ENCODE measurements around the gene SLC35E3.

The SLC35E3 gene

DNA sequence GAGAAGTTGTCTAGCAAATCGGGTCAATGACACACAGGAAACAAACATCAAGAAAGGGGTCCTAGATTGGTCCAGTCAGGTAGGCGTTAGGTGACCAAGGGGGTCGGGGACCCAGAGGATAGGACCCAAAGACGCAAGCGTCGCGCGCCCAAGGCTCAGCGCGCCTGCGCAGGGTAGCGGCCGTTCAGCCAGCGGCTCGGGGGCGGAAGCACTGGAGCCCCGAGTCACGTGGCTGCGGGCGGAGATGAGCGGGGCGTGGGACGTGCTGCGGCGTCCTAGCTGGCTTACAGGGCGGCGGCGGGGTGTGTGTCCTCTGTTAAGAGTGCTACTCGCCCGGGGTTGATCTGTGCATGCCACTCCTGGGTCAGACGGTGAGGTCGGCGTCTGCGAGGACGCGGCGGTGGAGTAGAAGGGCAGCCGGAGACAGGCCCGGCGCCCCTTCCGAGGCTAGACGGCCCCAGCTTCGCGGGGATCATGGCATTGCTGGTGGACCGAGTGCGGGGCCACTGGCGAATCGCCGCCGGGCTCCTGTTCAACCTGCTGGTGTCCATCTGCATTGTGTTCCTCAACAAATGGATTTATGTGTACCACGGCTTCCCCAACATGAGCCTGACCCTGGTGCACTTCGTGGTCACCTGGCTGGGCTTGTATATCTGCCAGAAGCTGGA is at the start of gene SLC35E3:
Gene SLC35E3, plus strand, starts transcription at position 273 of the 668 bp plus-strand sequence. Its CDS starts 202 bp downstream, at position 475.
- DNase-seq = peak; percentile 95

- no peak for DNase-seq
These were observed 46.5 kb upstream of the SLC35E3 start for GRCh38 chr12:68699486-68699885.

DNA sequence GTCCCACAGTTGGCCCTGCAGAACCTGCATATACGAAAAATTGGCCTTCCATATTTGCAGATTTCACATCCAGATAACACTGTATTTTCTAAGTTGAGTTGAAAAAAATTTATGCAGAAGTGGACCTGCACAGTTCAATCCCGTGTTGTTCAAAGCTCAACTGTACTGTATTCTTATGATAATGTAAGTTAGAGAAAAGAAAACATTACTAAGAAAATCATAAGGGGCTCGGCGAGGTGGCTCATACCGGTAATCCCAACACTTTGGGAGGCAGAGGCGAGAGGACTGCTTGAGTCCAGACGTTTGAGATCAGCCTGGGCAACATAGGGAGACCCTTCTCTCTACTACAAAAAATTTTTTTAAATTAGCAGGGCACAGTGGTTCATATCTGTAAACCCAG is 18.2 kb upstream of the SLC35E3 start:
- no peak for DNase-seq

- no peak for DNase-seq
These were observed 12.3 kb upstream of the SLC35E3 start for GRCh38 chr12:68733661-68734071.

DNA sequence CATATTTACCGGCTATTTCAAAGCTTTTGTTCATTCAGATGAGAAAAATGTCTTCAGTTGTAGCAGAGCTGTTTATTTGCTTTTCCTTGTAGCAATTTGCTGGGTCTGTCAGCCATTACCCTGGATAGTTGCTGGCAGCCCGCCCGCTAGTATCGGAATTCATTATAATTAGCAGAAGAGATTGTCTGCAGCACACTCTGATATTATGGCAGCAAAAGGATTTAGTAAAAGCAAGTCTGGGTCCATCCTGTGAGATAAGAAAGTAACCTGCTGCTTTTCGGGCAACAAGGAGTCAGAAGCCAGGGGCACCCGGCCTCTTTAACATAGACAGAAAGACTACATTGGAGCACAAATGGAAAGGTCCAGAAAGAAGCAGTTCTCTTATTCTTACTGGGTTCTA is 6.1 kb upstream of the SLC35E3 start:
- DNase-seq = peak; percentile 2

DNA sequence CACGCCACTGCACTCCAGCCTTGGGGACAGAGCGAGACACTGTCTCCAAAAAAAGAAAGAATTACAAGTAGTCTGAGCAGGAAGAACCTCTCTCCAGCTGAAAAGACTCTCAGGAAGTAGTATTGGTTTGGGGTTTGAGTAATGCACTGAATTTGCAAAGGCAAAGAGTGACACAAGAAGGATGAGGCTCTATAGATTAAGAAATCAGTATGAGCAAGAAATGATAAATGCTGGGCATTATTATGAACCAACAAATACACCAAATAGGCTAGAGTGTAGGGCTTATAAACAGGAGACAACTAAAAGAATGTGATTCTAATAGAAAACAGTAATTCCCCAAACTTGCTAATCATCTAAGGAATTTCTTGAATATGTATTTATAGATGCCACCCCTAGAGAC is 2.6 kb upstream of the SLC35E3 start:
- DNase-seq = no peak

- DNase-seq = no peak
These were observed 536 bp upstream of the SLC35E3 start for GRCh38 chr12:68745376-68745903.

DNA sequence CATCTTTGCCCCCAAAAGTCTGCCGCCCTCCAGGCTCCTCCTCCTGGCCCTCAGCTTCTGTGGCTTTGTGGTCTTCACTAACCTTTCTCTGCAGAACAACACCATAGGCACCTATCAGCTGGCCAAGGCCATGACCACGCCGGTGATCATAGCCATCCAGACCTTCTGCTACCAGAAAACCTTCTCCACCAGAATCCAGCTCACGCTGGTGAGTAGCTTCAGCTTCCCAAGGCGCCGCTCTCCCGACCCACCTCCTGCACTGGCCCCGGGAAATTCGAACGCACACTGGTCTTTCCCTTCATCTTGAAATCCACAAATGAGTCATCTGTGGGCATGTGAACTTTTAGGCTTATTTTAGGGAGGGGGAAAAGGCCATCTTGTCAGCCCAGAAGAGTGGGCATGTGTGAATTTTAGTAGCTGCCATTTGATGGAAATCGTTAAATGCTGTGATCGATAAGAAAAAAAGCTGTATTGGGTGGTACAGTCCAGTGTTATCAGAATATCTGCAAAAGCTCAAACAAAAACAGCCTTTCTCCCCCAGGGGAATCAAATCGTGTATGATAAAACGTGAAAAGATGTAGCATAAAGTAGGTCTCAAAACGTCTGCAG is 700 bp downstream of the SLC35E3 start:
- peak; percentile 13 for DNase-seq

DNA sequence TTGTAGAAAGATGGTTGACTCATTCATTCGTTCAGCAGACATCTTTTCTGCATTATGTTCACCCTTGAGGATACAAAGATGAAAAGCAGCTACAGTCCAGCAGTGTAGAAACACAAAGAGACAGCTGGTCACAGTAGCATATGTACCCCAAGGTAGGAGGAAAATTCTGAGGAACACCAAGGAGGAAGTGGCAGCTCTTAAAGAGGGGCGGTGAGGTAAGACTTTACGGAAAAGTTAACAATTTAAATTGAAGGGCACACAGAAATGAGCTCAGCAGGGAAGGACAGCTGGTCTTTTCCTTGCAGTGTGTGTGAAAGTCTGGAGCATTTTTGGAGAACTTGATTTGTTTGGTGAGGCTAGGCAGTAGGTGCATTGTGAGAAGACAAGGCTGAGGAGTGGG is 3.5 kb downstream of the SLC35E3 start:
- DNase-seq = no peak

- no peak for DNase-seq
These were observed 3.9 kb downstream of the SLC35E3 start for GRCh38 chr12:68749861-68750260.

DNA sequence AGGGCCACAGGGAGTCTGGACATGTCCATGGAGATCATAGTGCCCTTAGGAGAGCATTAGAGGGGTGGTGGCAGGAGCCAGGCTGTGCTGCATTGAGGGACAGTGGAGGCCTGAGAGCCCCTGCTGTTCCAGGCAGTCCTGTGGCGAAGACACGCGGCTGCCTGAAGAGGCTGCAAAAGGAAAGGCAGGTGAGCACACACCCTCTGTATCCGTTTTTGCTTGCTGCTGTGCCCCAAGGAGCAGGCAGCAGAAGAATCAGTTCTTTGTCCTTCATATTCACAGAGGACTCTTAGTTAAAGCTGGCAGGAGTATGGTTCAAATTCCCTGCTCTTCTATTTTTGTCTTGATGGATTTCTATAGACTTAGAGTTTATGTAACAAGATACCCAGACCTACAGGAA is 4.5 kb downstream of the SLC35E3 start:
- DNase-seq = no peak

- no peak for DNase-seq
These were observed 9.7 kb downstream of the SLC35E3 start for GRCh38 chr12:68755536-68756243.

DNA sequence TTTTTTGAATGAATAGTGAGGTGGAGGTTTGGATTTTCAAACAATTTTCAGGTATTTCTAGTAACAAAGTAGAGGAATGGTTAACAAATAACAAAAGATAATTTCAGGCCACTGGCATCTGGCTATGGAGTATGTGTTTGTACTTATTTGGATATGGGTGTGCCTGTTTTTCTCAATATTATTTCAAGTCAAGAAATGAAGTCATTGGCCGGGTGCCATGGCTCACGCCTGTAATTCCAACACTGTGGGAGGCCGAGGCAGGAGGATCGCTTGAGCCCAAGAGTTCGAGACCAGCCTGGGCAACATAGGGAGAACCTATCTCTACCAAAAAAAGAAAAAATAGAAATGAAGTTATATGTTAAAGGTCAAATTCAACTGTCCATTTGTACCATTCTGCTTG is 13.9 kb downstream of the SLC35E3 start:
- no peak for DNase-seq

GRCh38 chr12:68760806-68761441 is 14.9 kb downstream of the SLC35E3 start:
- no peak for DNase-seq

- no peak for DNase-seq
These were observed 15.5 kb downstream of the SLC35E3 start for GRCh38 chr12:68761442-68761812.

DNA sequence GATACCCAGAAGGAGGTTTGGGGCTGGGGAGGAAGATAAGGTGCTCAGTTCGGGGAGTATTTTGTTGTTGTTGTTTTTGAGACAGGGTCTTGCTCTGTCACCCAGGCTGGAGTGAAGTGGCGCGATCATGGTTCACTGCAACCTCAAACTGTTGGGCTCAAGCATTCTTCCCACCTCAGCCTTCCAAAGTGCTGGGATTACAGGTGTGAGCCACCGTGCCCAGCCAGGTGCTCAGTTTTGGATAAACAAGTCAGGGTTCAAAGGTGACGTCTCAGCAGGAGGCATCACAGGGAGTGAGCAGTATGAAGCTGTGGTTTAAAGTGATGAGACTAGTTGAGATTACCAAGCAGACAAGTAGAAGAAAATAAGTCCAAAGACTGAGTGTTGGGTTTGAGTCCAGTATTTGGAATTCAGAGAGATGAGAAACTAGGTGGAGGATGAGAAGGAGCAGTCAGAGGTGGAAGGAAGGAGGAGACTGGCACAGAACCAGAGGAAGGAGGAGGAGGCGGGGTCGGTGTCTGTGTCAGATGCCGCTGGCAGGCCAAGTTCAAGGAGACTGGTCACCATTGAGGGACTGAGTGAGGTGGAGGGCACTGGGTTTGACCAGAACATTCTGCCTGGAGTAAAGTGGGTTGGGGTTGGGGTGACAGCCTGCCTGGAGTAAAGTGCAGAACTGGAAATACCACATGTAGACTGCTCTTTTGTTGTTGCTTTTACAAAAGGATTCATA is 16.1 kb downstream of the SLC35E3 start:
- DNase-seq = no peak

DNA sequence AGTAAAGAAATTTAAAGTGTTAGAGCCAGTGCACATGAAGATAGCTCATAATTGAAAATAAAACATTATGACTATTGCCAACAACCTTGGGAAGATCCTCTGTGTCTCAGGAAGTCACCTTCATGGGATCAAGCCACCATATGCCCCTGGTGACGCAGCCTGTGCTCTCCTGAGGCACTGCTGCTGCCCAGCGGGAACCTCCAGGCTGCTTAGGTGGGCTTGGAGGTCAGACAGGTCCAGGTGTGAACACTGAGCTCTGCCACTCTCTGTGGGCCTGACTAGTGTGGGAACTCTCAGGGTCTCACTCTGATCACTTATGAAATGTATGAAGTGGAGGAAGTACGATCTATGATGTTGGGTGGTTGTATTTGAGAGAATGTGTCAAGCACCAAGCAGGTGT is 16.7 kb downstream of the SLC35E3 start:
- DNase-seq = no peak

- DNase-seq = no peak
These were observed 19.7 kb downstream of the SLC35E3 start for GRCh38 chr12:68765696-68766095.

DNA sequence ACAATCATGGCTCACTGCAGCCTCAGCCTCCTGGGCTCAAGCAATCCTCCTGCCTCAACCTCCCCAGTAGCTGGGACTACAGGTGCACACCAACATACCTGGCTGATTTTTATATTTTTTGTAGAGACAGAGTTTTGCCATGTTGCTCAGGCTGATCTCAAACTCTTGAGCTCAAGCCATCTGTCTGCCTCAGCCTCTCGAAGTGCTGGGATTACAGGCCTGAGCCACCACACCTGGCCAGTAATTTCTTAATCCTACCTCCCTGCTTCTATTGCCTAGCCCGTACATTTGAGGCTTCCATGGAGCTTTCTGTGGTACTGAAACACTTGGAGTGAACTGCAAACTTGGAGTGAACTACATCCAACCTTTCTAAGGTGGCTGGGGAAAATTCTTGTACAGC is 20.7 kb downstream of the SLC35E3 start:
- no peak for DNase-seq

DNA sequence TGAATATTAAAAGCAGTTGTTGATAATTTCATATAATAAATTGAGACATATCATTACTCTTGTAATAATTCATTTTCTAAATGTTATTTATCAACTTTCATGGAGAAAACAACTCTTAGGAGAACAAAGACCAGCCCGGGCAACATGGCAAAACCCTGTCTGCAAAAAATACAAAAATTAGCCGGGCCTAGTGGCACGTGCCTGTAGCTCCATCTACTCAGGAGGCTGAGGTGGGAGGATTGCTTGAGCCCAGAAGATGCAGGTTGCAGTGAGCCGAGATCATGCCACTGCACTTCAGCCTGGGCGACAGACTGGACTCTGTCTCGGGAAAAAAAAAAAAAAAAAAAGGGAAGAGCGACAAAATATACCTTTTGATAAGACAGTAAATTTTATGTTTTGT is 21.2 kb downstream of the SLC35E3 start:
- DNase-seq = no peak

GRCh38 chr12:68768431-68768939 is 22.5 kb downstream of the SLC35E3 start:
- DNase-seq = no peak

- DNase-seq = no peak
These were observed 24.0 kb downstream of the SLC35E3 start for GRCh38 chr12:68769941-68770340.

Data from NCI-H1105 (cell line).